Measurements from ENCODE around the gene AURKB. TPM values are rescaled to one million over a fixed set of nuclear protein-coding genes. Genes with fewer than 3 reads are reported as not detected.

The AURKB gene
- total and polyA plus RNA-seq, 10 of the 15 experiments (the other 5 are each of a cell fraction or from before 2014, with no cell fraction given): 52.7 to 209 (median 128) TPM

GRCh38 chr17:8243827-8244226 lies 33.5 kb upstream of the AURKB start:
- in situ Hi-C loops (cut with MboI) (no loop called here), intact Hi-C loops (cut with micrococcal nuclease; ENCODE audit: unreplicated experiment) (no loop called here)
- Histone ChIP-seq H3K9me3 (replicated peaks; ENCODE audit: control insufficient read depth, insufficient read depth, low read length) (peaks cover 2% of the 10 kb centered on the region; the same call in 1 of the 3 replicates), H3K4me3 (no peak overlapping the region), H3K36me3 (ENCODE audit: control insufficient read depth in 2 of 2, insufficient read depth in 2 of 2, low read length in 1 of 2) (peaks cover 2 to 12% of the 10 kb centered on the region in 2 experiments; a peak in 2 of 4 replicates), H3K27me3 (replicated peaks in 1 of 2; ENCODE audit: control insufficient read depth in 2 of 2, insufficient read depth in 2 of 2, low read length in 1 of 2) (no peaks in the 10 kb centered on the region), H3K4me2 (ENCODE audit: control insufficient read depth, insufficient read depth) (no peak overlapping the region), H3K27ac (ENCODE audit: control insufficient read depth, insufficient read depth) (no peak overlapping the region), H3K9ac (ENCODE audit: control insufficient read depth, insufficient read depth, low read length) (no peak overlapping the region), H3K79me2 (ENCODE audit: control insufficient read depth, insufficient read depth, low read length) (peaks cover 29% of the 10 kb centered on the region), H4K20me1 (ENCODE audit: control insufficient read depth, insufficient read depth) (no peaks in the 10 kb centered on the region), H3K4me1 (ENCODE audit: control insufficient read depth, insufficient read depth, low read length) (peaks cover 10% of the 10 kb centered on the region), H2AFZ (ENCODE audit: control insufficient read depth, low read depth, low read length) (no peak overlapping the region)
- WGBS (ENCODE audit: insufficient coverage, insufficient replicate concordance, low lambda C conversion rate, missing lambda C conversion rate): 97% methylated on average over 5 of the region's 5 CpGs
- no TSS peak for BruUV-seq (replicated peaks)
- ATAC-seq (no peak), FAIRE-seq (no peak), DNase-seq (ENCODE audit: low read depth, low spot score) (no peak)
- TF ChIP-seq ATF2 (IDR thresholded peaks at IDR 0.05; ENCODE audit: low read length) (no peak), SIN3A (IDR thresholded peaks at IDR 0.05; ENCODE audit: low read depth, low read length) (no peak), TCF7 (IDR thresholded peaks at IDR 0.05; ENCODE audit: borderline replicate concordance) (no peak), ZNF207 (IDR thresholded peaks at IDR 0.05; ENCODE audit: borderline replicate concordance) (no peak), ZNF592 (IDR thresholded peaks at IDR 0.05) (no peak), CTCF (IDR thresholded peaks at IDR 0.05 in 2 of 3, conservative IDR thresholded peaks at IDR 0.05 in 1 of 3; ENCODE audit: control insufficient read depth in 2 of 3, extremely low read depth in 1 of 3, insufficient read depth in 1 of 3, low read depth in 3 of 3, low read length in 3 of 3) (0 out of 6 replicates have a peak, but pooled peaks of 1 of the 3 experiments have one; percentile 11), ZBTB33 (IDR thresholded peaks at IDR 0.05) (peak; percentile 92), MEF2B (IDR thresholded peaks at IDR 0.05; ENCODE audit: partially characterized antibody, poor library complexity, severe bottlenecking) (no peak), BHLHE40 (IDR thresholded peaks at IDR 0.05; ENCODE audit: borderline replicate concordance in 1 of 2, low read depth in 2 of 2, low read length in 1 of 2) (no peak)
- CTCF ChIA-PET: interaction anchor here (1.2 to 6.2 kb wide), 3 partner anchors 21 to 57 kb away, joined by 3 to 56 read pairs (median 16); partner anchors contain the start of gene SLC25A35
- SMC1A ChIA-PET (ENCODE audit: uncharacterized antibody, unreplicated experiment): interaction anchor here (0.9 to 2.0 kb wide), 4 partner anchors 20 to 56 kb away, joined by 3 to 10 read pairs (median 3); partner anchors contain the start of gene SLC25A35
- POLR2A ChIA-PET: interaction anchor here (0.7 to 9.6 kb wide), 3 partner anchors 20 to 329 kb away, joined by 3 to 161 read pairs (median 3); no protein-coding TSS in a partner anchor
- RAD21 ChIA-PET (ENCODE audit: unreplicated experiment): interaction anchor here (1.0 to 2.1 kb wide), 4 partner anchors 17 to 57 kb away, joined by 3 to 8 read pairs (median 3); partner anchors contain the start of gene SLC25A35

Data from GM12878 (cell line).